ENCODE results near the gene SHLD1. TPM values are rescaled to one million over a fixed set of nuclear protein-coding genes. Genes with fewer than 3 reads are reported as not detected.
"Not testable (repeated sequence)": the region's sequence is repeated elsewhere in the genome, so short reads cannot be mapped to it uniquely, and the experiment has no call there.

The SHLD1 gene
- total RNA-seq, 1 donor from 2014 or later = 2.6 TPM

DNA sequence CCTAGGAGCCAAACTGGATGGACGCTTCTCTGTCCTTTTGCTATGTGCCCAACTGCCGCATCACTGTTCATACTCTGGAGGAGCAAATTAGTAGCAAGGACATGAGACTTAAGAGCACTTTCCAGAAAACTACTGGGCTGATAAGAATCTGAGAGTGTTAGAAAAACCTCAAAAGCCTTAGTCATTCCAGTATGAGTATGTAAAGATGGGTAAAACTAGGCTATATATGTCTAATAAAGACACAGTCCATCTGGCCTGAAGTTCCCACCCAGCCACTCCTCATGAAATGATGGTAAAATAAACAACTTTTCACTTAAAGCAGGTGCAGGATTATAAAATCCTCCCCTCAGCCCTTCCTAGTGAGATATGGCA is 30.6 kb downstream of the SHLD1 start:
- DNase-seq (ENCODE audit: low read depth, low spot score) = no peak

DNA sequence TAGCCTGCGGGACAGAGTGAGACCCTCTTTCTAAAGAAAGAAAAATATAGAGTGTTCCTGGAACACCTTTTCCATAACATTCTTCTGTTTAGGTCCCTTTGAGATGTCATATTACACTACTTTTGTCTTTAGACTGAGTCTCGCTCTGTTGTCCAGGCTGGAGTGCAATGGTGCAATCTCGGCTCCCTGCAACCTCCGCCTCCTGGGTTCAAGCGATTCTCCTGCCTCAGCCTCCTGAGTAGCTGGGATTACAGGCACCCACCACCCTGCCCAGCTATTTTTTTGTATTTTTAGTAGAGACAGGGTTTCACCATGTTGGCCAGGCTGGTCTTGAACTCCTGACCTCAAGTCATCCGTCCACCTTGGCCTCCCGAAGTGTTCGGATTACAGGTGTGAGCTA is 31.2 kb downstream of the SHLD1 start:
- not testable (repeated sequence) for DNase-seq (ENCODE audit: low read depth, low spot score)

DNA sequence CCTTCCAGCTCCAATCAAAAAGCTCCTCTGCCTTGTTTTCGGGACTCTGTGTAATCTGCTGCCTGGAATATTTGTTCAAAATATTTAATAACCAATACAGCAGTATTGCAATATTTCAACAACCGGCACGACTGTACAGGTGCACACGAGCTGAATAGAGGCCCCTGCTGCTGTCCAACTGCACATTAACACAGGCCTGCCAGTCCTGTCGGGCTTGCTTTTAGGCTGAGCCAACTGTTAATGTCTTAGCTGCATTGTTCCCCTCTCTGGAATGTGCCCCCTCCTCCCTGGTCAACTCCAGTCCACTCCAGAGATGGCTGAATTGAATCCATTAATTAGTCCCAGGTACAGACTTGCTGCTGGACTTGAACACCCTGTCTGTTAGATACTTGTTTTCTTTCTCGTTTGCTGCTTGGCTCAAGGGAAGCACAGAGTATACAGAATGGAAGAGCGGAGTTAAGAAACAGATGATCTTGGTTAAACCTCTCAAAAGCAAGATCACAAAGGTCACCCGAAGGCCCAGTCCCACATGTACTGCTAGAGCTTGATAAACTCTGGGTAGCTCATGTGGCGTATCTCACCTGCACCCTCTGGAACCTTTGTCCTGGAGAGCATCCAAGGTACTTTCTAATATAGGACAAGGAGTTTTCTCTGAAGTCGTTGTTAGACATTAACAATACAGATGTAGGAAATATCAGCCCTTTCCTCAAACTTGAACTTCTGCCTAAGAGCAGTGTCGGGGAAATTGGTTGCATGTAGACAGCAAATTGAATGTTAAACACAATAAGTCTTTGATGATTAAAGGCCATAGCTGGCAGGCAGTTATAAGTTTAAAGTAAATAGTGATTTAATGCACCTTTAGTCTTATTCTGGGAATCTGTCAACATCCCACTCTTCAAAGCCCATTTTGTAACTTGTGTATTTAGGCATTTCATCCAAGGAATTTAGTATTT is 31.9 kb downstream of the SHLD1 start:
- no peak for DNase-seq (ENCODE audit: low read depth, low spot score)

DNA sequence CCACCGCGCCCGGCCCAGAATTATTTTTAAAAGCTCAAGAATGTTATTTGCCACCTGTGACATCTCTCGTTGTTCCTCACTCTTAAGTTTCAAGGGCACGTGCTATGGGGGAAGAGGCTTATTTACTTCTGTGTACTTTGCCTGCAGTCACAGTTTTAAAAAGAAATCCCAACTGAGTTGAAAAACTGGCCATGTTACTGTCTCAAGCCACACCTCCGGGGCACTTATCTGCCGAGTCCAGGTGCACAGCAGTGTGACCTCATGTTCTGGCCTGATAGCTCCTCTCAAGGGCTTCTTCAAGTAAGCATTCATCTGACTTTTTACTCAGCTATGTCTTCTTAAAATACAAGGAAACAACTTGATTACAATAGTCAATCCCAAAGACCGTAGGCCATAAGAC is 34.5 kb downstream of the SHLD1 start:
- DNase-seq (ENCODE audit: low read depth, low spot score) = no peak

DNA sequence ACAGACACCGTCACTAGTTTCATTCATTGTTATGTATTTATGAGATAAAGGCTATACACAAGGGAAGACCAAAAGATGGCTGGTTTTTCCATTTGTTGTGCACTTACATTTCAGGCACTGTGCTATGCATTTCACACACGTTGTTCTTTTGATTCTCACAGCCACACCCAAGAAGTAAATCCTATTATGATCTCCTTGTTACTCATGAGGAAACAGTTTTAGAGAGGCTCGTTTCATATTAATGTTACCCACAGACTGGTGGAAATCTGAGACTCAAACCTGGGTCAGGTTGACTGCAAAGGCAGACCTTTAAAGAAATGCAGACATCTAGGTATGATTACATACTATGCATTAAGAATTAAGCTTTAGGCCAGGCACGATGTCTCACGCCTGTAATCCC is 34.9 kb downstream of the SHLD1 start:
- DNase-seq (ENCODE audit: low read depth, low spot score) = no peak

DNA sequence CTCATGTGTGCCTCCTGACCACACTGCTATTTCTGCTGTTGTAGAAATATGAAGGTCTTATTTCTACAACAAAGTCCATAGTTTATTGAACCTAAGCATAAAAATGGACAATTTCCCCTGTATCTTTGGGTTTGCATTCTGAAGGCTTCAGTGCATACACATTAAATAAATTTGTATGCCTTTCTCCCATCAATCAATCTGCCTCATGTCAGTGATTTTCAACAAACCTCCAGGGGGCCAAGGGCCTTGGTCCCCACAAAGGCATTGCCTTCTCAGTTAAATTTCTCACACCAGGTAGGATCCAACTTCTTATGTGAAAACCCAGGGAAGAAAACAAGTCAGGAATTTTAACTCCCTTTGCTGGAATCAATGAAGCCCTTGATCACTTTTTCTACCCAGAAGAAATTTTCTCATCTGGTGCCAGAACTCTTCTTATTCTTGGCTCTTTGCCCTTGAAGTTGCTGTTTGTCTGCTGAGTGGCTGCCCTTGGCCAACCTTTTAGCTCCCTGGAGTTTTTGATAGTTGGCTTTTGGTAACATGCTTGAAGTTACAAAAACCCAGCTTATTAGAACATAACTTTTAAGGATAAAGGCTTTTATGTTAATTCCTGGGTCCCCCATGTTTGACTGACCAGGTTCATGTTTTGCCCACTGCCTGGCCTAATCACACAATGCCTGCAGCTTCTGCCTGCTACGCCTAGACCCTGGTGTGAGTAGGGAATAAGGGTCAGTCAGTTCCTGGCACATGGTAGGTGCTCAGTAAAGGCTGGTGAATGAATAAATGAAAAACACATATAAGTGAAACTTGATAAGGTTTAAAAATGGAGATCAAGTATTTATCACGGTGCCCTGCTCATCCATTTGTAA is 37.0 kb downstream of the SHLD1 start:
- peak; percentile 20 for DNase-seq (ENCODE audit: low read depth, low spot score)

DNA sequence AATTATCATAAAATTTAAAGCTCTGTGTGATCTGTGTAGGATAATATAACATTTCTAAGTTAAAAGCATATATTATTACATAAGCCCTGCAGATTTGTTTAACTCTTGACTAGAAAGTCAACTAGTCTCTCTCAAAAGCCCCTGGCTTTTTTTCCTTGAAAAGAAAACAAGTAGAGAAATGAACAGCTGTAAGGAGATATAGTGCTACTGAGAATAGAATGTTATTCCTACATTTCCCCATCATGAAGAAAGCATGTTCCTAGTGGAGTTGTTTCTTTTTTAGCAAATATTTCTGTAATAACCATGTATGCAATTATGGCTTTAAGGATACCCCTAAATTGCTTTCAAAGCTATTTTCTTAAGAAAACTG is 37.6 kb downstream of the SHLD1 start:
- no peak for DNase-seq (ENCODE audit: low read depth, low spot score)

DNA sequence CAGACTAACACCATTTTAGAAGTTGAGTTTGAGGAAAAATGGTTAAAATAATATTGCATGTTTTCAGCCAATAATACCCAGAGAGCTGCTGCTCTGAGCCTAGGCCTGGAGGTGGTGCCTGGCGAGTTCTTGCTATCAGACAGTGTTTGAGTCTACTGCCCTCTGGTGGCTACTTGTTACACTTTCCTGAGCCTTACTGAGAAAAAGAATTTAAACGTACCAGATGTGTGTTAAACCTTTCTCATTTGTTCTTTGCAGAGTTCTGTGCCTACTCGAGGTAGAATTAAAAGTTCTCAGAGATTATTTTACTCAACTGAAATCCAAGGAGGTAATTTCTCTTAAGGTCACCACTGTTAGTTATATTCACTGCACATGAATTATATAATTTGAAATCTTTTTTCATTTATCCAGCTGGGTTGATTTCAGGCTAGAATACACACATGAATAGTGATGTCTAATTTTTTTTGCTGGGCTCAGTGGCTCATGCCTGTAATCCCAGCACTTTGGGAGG is 38.2 kb downstream of the SHLD1 start:
- peak; percentile 72 for DNase-seq (ENCODE audit: low read depth, low spot score)

DNA sequence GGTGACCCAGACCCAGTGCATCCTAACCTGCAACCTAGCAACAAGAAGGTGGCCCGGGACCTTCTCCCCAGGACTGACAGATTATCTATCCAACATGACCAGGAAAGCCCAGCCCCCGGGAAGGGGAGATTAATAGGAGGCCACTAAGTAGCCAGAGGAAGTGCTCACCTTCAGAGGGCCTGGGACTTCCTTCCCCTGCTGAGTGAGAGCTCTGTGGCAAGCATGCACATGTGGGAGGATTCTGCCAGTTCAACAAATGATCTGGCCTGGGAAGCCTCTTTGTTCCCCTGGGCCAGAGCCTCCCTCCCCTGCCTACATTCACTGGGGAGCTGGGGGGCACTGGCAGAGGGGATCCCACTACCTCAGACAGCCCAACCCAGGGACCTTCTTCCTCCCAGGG is 39.6 kb downstream of the SHLD1 start:
- DNase-seq (ENCODE audit: low read depth, low spot score) = no peak

DNA sequence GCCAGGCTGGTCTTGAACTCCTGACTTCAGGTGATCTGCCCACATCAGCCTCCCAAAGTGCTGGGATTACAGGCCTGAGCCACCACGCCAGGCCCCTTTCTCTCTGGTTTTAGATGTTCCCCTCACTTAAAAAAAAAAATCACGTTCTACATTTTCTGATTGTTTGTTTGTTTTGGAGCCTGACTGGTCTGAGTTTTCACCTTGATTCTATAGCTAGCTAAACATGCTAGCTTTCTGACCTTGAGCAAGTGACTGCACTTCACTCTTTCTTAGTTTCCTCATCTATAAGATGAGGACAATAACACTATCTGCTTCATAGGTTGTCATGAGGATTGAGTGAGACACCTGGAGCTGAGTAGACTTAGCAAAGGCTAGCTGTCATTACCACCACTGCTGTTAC is 43.7 kb downstream of the SHLD1 start:
- no peak for DNase-seq (ENCODE audit: low read depth, low spot score)

DNA sequence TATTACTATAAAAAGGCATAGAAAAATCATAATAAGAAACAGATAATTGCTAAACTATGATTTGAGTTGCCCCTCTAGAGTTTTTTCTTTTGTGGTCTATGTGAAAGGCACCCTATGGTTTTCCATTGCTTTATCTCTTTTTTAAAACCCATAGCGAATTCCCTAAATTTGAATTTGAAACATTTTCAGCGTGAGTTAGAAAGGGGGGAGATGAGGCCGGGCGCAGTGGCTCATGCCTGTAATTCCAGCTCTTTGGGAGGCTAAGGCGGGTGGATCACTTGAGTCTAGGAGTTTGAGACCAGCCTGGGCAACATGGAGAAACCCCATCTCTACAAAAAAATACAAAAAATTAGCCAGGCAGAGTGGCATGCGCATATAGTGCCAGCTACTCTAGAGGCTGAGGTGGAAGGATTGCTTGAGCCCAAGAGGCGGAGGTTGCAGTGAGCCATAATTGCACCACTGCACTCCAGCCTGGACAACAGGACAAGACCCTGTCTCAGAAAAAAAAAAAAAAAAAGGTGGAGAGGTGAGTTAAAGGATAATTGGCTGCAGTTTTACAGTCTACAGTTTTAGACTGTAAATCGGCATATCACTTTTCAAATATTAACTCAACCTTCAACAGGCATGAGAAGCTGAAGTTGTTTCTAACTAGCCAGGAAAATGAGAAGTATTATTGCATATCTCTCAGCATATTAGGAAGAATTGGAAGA is 46.3 kb downstream of the SHLD1 start:
- DNase-seq (ENCODE audit: low read depth, low spot score) = no peak

DNA sequence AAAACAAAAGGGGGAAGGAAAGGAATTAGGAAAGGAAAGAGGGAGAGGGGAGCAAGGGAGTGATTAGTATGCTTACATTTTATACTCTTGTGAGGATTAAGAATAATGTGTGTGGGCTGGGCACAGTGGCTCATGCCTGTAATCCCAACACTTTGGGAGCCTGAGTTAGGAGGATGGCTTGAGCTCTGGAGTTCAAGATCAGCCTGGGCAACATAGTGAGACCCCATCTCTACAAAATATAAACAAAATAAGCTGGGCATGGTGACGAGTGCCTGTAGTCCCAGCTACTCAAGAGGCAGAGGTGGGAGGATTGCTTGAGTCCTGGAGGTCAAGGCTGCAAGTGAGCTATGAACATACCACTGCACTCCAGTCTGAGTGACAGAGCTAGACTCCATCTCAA is 47.0 kb downstream of the SHLD1 start:
- DNase-seq (ENCODE audit: low read depth, low spot score) = no peak

DNA sequence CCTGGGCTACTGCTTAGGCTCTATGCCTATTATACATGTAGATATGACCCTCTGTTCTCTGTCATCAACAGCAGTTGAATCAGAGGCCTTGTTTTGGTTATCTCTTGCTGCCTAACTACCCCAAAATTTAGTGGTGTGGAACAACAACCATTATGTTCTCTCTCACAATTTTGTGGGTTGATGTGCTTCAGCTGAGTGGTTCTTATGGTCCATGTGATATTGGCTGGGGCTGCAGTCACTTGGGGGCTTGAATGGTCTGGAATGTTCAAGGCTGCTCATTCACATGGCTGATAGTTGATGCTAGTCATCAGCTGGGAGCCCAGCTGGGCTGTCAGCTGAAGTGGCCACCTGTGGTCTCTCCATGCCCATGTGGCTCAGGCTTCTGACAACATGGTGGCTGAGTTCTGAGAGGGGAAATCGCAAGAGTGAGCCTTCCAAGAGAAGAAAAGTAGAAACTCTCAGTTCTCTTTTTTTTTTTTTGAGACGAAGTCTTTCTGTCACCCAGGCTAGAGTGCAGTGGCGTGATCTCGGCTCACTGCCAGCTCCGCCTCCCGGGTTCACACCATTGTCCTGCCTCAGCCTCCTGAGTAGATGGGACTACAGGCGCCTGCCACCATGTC is 47.8 kb downstream of the SHLD1 start:
- DNase-seq (ENCODE audit: low read depth, low spot score) = no peak

DNA sequence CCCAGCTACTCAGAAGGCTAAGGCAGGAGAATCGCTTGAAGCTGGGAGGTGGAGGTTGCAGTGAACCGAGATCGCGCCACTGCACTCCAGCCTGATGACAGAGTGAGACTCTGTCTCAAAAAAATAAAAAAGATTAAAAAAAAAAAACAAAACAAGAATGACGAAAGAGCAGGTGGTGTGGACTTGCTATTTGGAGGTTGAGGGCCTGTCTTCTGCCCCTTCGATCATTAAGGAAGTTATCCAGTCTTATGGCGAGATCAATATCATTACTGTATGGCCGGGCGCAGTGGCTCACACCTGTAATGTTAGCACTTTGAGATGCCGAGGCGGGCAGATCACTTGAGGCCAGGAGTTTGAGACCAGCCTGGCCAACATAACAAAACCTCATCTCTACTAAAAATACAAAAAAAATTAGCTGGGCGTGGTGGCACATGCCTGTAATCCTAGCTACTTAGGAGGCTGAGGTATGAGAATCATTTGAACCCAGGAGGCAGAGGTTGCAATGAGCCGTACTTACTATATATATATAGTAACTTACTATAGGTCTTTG is 53.6 kb downstream of the SHLD1 start:
- not testable (repeated sequence) for DNase-seq (ENCODE audit: low read depth, low spot score)

DNA sequence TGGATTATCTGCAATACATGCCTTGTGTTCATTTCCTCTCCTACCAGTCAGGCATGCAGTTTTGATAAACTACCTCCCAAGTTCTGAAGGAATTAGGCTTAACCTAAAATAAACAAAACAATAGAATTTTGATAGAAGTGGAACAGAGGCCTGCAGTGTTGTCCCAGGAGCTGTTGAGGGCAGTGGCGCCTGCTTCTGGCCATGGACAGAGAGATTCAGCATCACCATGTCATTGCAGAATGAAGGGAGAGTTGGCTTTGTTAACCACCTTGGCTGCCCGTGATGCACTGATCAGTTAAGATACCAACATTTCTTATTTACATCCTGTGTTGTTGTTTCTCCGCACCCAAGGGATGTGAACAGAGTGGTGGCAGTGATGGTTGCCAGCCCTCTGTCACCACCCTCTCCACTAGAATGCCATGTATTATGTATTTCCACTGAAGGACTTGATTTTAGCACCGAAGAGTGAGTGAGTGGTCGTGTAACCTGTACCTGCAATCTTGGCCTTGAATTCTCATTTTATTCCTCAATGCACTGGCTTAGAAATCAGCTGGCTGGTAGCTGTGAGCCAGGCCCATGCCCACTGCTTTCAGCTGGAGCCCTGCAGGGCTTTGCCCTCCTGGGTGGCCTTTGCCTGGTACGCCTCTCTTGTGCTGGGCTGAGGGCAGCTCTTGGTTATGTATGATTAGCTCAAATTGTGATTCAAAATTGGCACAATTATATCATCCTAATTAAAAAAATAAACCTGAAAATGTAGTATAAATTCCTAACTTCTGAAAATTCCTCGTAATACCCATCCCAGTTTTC is 56.5 kb downstream of the SHLD1 start:
- DNase-seq (ENCODE audit: low read depth, low spot score) = no peak

DNA sequence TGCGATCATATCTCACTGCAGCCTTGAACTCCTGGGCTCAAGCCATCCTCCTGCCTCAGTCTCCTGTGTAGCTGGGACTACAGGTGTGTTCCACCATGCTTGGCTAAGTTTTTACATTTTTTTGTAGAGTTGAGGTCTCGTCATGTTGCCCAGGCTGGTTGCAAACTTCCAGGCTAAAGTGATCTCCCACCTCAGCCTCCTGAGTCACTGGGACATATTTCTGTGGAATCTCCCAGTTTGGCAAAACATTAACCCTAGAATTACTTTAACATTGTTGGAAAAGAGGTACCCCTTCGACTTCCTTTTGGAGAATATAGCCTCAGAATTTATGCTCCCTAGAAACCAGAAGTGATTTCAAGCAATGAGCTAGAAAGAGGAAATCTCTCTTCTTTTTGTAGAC is 57.2 kb downstream of the SHLD1 start:
- no peak for DNase-seq (ENCODE audit: low read depth, low spot score)

DNA sequence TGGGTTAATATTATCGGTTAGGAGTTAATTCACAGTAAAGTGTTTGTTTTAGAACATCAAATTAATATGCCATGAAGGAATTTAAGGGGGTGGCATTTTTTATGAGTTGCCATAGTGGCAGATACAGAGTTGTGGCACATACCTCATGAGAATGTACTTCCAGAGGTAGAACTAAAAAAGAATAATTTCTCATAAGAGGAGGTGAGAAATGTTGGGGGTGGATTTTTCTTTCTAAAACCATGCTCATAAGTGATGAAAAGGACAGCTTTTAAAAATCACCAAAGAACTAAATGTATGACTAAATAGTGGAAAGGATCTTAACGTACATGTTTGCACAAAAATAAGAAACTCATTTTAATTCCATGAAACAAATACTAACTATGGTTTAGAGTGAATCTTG is 58.7 kb downstream of the SHLD1 start:
- no peak for DNase-seq (ENCODE audit: low read depth, low spot score)

DNA sequence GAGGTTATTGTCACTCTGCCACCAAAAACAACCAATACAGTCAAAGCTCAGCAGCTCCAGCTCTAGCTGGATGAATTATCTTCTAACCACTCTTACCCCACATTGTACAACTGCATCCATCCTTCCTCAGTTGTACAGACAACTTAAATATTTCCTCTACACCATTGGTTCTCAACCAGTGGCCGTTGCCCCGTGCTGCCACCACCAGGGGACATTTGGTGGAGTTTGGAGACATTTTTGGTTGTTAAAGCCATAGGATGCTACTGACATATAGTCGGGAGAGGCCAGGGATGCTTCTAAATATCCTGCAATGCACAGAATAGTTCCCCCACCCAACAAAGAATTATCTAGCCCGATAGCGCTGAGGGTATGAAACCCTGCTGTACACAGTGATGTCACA is 59.3 kb downstream of the SHLD1 start:
- DNase-seq (ENCODE audit: low read depth, low spot score) = no peak

DNA sequence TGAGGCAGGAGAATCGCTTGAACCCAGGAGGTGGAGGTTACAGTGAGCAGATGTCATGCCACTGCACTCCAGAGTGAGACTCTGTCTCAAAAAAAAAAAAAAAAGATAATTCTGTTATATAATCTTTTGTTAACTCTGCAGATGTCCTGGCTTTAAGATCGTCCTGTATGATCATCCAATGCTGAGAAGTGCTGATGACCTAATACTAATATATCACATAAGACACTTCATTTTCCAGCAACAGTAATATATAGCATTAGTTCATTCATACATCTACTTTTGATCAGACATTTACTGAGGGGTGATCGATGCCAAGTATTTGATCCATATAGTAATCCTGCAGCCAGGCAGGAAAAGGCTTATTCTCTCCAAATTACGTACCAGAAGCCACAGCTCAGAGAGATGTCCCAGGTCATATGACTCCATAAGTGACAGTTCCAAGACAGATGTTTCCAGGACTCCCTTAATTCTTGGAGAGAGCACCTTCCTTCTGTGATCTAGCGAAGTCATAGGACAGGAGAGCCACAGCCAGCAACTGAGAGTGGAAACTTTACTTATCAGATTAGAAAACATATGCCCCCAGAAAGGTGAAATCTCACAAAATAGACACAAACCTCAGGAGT is 60.7 kb downstream of the SHLD1 start:
- no peak for DNase-seq (ENCODE audit: low read depth, low spot score)

DNA sequence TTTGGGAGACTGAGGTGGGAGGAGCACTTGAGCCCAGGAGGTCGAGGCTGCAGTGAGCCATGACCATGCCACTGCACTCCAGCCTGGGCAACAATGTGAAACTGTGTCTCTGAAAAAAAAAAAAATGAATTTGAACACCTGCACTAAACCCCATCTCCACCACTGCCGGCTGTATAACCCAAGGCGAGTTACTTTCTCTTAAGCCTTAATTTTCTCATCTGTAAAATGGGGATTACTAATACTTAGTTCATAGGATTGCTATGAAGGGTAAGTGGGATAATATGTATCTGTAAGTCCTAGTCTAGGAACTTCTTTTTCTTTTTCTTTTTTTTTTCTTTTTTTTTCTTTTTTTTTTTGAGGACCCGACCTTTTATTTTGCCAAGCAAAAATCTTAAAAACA is 61.5 kb downstream of the SHLD1 start:
- no peak for DNase-seq (ENCODE audit: low read depth, low spot score)
